Glutamatergic neuron (in vitro differentiated cells): ENCODE results near the gene PHRF1. TPM values are rescaled to one million over a fixed set of nuclear protein-coding genes. Genes with fewer than 3 reads are reported as not detected.

Source experiments
- DNase-seq: peaks from one replicate; pipeline ENCODE4 v3.0.0; 2022
- H3K27ac Mint-ChIP-seq: one replicate; pipeline ENCODE4 v1.8.0; 2020; ENCODE audit warnings: mild to moderate bottlenecking, mixed read lengths, inconsistent platforms; ENCODE audit not compliant: unreplicated experiment
- H3K27me3 Mint-ChIP-seq: one replicate; pipeline ENCODE4 v1.8.0; 2020; ENCODE audit warnings: mild to moderate bottlenecking, moderate library complexity, mixed read lengths, inconsistent platforms; ENCODE audit not compliant: unreplicated experiment
- H3K36me3 Mint-ChIP-seq: one replicate; pipeline ENCODE4 v1.8.0; 2020; ENCODE audit warnings: mild to moderate bottlenecking, mixed read lengths, inconsistent platforms; ENCODE audit not compliant: unreplicated experiment
- H3K4me1 Mint-ChIP-seq: one replicate; pipeline ENCODE4 v1.8.0; 2020; ENCODE audit warnings: mild to moderate bottlenecking, low read depth, mixed read lengths, inconsistent platforms; ENCODE audit not compliant: unreplicated experiment
- H3K4me3 Mint-ChIP-seq: one replicate; pipeline ENCODE4 v1.8.0; 2020; ENCODE audit warnings: mild to moderate bottlenecking, mixed read lengths, inconsistent platforms; ENCODE audit not compliant: unreplicated experiment
- H3K9me3 Mint-ChIP-seq: one replicate; pipeline ENCODE4 v1.8.0; 2020; ENCODE audit warnings: mild to moderate bottlenecking, moderate library complexity, mixed read lengths, inconsistent platforms; ENCODE audit not compliant: unreplicated experiment
- CTCF ChIP-seq: fragments of 200-600 bp; sonication (generic); IDR thresholded peaks from one replicate; pipeline ENCODE4 v1.5.0; 2021; ENCODE audit not compliant: partially characterized antibody, unreplicated experiment
- total RNA-seq: library from RNA; stranded (reverse); fragmentation: NEBNext Ultra II Directional; extraction: Animal tissue kit (Norgen Biotek cat#: 25700); gene quantifications from one replicate; pipeline ENCODE4 v1.2.1, GENCODE V29; 2021; ENCODE audit not compliant: unreplicated experiment

PHRF1 gene
- total RNA-seq, 1 donor from 2014 or later, result 41.6 TPM

DNA sequence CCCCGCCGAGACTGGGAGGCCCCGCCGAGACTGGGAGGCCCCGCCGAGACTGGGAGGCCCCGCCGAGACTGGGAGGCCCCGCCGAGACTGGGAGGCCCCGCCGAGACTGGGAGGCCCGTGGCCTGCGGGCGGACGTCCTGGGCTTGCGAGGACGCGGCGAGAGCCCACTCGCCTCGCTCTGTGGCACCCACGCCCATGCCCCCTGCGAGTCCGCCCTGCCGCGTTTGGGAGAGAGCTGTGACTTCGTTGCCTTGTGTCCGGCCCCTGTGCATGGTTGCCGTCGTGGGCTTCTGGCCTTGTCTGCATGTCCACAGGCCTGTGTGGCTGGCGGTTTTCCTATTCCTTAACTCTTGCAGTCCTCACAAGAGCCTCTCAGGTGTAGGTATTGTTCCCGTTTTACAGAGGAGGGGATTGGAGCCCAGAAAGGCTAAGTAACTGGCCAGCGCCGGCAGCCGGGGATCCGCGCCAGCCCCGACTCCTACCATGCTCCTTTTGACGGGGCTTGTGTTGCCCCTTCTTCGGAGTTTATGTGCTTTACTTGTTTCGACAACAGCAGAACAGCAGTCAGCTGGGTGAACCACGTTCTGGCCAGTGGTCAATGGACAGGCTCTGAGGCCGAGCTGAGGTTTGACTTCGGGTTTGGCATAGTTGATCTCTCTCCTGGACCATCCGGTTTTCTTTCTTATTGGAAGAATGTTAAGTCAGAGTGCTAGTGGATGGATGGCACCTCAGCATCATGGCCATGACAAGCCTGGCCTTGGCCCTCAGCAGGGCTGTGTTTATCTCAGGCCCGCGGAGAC, 741 bp downstream of the PHRF1 start:
- Mint-ChIP-seq H3K9me3 (peaks cover 12% of the 10 kb centered on the region), H3K4me3 (peak overlapping the region; percentile 95), H3K27me3 (peaks cover 16% of the 10 kb centered on the region), H3K4me1 (peaks cover 26% of the 10 kb centered on the region), H3K36me3 (no peaks in the 10 kb centered on the region), H3K27ac (peak overlapping the region; percentile 82)
- TF ChIP-seq CTCF, result no peak
- DNase-seq, result no peak

- DNase-seq, result no peak
These were observed 1.3 kb downstream of the PHRF1 start for GRCh38 chr11:577611-577894.

DNA sequence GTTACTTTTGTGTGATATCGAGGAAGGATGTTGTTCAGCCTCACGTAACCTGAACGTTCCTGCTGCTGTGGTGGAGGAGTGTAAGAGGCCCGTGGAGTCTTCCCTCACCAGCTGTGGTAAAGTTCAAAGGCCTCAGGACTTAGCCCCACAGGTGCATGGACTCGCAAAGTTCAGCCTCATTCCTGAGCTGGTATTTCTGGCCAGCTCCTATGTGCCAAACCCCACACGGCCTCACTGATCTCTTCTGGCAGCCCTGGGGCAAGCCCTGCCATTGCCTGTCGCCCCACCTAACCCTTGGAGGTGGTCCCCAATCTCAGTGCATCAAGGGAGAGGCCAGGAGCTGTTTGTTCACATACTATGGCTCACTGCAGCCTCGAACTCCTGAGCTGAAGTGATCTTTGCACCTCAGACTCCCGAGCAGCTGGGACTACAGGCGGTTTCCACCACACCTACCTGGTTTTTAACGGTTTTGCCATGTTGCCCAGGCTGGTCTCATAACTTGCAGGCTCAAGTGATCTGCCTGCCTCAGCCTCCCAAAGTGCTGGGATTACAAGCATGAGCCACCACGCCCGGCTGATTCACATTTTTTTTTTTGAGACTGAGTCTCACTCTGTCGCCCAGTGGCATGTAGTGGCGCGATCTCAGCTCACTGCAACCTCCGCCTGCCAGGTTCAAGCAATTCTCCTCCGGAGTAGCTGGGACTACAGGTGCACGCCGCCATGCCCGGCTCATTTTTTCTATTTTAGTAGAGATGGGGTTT, 2.2 kb downstream of the PHRF1 start:
- H3K27ac Mint-ChIP-seq, result no peak overlapping the region
- DNase-seq, result no peak

More at GRCh38 chr11:577611-577894, 1.3 kb downstream of the PHRF1 start:
- TF ChIP-seq CTCF, result no peak
- Mint-ChIP-seq H3K27ac (peak overlapping the region; percentile 82), H3K36me3 (no peaks in the 10 kb centered on the region), H3K9me3 (peaks cover 12% of the 10 kb centered on the region), H3K27me3 (peaks cover 16% of the 10 kb centered on the region), H3K4me1 (peaks cover 26% of the 10 kb centered on the region), H3K4me3 (peak overlapping the region; percentile 95)

GRCh38 chr11:579830-580601, 3.7 kb downstream of the PHRF1 start:
- peaks cover 6% of the 10 kb centered on the region for H3K9me3 Mint-ChIP-seq
- peak overlapping the region; percentile 42 for H3K4me3 Mint-ChIP-seq
- no peaks in the 10 kb centered on the region for H3K36me3 Mint-ChIP-seq
- no peak for DNase-seq
- no peak for TF ChIP-seq CTCF
- no peak overlapping the region for H3K27ac Mint-ChIP-seq
- peaks cover 10% of the 10 kb centered on the region for H3K27me3 Mint-ChIP-seq
- H3K4me1 Mint-ChIP-seq, result peaks cover 17% of the 10 kb centered on the region

More for the DNA sequence above, 2.2 kb downstream of the PHRF1 start:
- H3K9me3 Mint-ChIP-seq, result peaks cover 12% of the 10 kb centered on the region
- H3K4me1 Mint-ChIP-seq, result peaks cover 26% of the 10 kb centered on the region
- peak overlapping the region; percentile 95 for H3K4me3 Mint-ChIP-seq
- H3K36me3 Mint-ChIP-seq, result no peaks in the 10 kb centered on the region
- TF ChIP-seq CTCF, result no peak
- peaks cover 16% of the 10 kb centered on the region for H3K27me3 Mint-ChIP-seq
